Measurements from ENCODE around the gene SFMBT1.

The SFMBT1 gene

DNA sequence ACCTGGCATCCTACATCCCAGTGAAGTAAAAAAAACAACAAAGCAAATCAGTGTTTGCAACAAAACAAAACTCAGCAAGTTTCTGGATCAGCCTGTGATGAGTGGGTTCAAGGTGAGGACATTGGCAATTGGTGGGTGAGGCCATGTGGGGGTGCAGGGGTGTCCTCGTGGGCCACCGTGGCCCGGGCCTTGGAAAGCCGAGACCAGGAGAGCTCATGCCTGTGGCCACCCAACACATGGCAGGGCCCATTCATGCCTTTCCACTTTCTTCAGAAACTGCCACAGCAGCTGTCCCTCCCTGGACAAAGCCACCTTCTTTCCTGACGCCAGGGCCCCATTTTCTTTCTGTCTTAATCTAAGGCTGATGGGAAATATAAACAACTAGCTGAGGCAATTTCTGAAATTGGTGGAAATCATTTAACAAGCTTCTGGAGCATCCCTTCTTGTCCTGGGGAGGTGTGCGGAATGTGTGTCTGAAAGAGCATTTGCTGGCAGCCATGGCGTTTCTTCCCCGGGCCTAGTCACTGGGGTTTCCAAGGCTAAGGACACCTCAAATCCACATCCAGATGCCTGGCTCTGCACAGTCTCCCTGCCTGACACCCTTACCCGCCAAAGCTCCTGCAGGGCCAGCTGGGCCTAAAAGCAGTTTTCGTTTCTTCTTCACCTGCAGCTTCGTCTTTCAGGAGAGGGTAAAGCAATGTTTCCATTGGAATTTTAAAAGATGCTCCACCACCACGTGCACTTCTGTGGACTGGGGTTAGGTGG, 34.1 kb upstream of the SFMBT1 start:
- Histone ChIP-seq H3K27me3 (ENCODE audit: control insufficient read depth, insufficient read depth, low read length) (no peaks in the 10 kb centered on the region), H3K4me3 (ENCODE audit: low read length) (no peak overlapping the region), H3K9ac (ENCODE audit: low read length) (no peak overlapping the region), H3K36me3 (ENCODE audit: control insufficient read depth, insufficient read depth, low read length) (no peaks in the 10 kb centered on the region), H3K4me1 (ENCODE audit: control insufficient read depth, insufficient read depth, low read length) (peaks cover 10% of the 10 kb centered on the region), H3K9me3 (ENCODE audit: control insufficient read depth, low read length) (no peaks in the 10 kb centered on the region)

DNA sequence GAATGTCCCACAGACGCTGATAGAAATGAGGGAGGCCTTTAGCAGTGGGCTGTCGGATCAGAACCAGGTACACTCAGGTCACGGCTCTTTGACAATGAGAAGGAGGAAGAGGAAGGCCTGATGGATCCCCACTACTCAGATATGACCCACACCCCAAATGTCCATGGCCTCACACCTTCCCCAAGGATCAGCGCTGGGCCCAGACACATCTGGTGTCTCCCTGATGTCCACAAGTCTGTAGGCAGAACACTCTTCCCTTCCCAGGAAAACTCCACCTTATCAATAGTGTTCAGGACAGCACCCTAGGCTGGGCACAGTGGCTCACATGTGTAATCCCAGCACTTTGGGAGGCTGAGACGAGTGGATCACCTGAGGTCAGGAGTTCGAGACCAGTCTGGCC, 33.3 kb upstream of the SFMBT1 start:
- Histone ChIP-seq H3K9ac (ENCODE audit: low read length) (no peak overlapping the region), H3K4me3 (ENCODE audit: low read length) (no peak overlapping the region)

DNA sequence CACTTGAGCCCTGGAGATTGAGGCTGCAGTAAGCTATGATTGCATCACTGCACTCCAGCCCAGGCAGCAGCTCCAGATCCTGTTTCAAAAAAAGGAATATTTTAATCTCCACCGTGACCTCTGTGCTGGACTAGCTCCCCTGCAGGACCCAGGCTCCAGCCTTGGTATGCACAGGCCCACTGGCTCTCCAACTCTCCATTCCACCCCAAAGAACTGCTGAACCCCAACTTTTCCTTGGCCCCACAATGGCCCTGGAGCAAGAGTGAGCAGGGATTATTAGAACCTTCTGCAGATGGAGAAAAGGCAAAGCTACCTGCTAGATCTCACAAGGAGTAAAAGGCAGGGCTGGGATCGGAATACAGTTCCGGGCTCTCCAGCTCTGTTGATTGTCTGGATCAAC, 32.8 kb upstream of the SFMBT1 start:
- no peaks in the 10 kb centered on the region for H3K9me3 ChIP-seq (ENCODE audit: control insufficient read depth, low read length)

More for the DNA sequence above, 33.3 kb upstream of the SFMBT1 start:
- H3K4me1 ChIP-seq (ENCODE audit: control insufficient read depth, insufficient read depth, low read length) = peaks cover 2% of the 10 kb centered on the region
- no peaks in the 10 kb centered on the region for H3K9me3 ChIP-seq (ENCODE audit: control insufficient read depth, low read length)
- no peaks in the 10 kb centered on the region for H3K36me3 ChIP-seq (ENCODE audit: control insufficient read depth, insufficient read depth, low read length)
- H3K27me3 ChIP-seq (ENCODE audit: control insufficient read depth, insufficient read depth, low read length) = no peaks in the 10 kb centered on the region

DNA sequence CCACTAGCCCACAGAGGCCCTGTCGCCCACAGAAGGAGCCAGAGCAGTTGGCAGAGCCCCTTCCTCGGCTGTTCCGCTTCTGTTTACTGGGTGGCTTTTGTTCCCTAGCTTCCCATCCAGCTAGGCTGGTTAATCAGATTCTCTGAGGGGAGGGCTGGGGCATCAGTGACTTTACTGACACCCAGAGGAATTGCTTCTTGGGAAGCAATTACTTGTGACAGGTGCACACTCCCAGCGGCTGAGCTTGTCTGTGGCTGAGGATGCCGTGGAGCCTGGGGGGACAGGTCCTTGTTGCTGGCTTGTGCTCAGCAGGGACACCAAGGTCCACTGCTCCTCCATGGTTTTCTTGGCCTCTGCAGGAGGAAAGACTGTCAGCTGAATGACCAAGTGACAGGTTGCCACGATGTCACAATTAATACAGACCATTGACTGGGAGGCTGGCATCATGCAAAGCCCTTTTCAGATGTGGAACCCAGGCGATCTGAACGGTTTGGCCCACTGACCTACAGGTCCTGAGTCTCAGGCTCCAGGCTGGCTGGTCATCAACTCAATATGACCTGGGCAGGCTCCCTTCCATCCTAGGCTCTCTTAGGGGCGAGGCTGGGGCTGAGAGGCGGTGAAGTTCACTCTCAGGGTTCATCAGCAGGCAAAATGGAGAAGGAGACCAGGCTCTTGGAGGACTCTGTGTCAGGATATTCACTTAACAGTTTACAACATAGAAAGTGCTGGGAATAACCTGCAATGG, 31.8 kb upstream of the SFMBT1 start:
- no peaks in the 10 kb centered on the region for H3K27me3 ChIP-seq (ENCODE audit: control insufficient read depth, insufficient read depth, low read length)
- H3K4me3 ChIP-seq (ENCODE audit: low read length) = no peak overlapping the region
- no peaks in the 10 kb centered on the region for H3K36me3 ChIP-seq (ENCODE audit: control insufficient read depth, insufficient read depth, low read length)
- H3K4me1 ChIP-seq (ENCODE audit: control insufficient read depth, insufficient read depth, low read length) = peaks cover 4% of the 10 kb centered on the region
- H3K9ac ChIP-seq (ENCODE audit: low read length) = no peak overlapping the region
- H3K9me3 ChIP-seq (ENCODE audit: control insufficient read depth, low read length) = no peaks in the 10 kb centered on the region

More for the DNA sequence above, 32.8 kb upstream of the SFMBT1 start:
- Histone ChIP-seq H3K4me1 (ENCODE audit: control insufficient read depth, insufficient read depth, low read length) (peaks cover under 1% of the 10 kb centered on the region), H3K36me3 (ENCODE audit: control insufficient read depth, insufficient read depth, low read length) (no peaks in the 10 kb centered on the region), H3K4me3 (ENCODE audit: low read length) (no peak overlapping the region), H3K27me3 (ENCODE audit: control insufficient read depth, insufficient read depth, low read length) (no peaks in the 10 kb centered on the region), H3K9ac (ENCODE audit: low read length) (no peak overlapping the region)

DNA sequence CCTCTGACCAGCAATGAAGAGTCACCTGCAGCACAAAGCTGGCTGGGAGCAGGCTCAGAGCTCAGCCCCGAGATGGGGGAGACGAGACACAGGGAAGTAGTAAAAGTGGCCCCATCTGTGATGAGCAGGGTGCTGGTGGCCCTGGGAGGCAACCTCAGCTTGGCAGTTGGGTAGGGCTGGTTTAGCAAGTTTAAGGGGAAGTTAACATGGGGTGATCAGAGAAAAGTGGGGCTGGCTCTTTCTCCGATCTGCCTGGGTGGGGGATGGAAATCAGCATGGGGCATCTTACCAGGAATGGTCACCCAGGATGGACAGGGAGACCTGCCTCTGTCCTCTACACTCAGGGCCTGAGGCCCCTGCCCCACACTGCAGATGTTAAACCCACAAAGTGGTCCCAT, 29.9 kb upstream of the SFMBT1 start:
- Histone ChIP-seq H3K27me3 (ENCODE audit: control insufficient read depth, insufficient read depth, low read length) (no peaks in the 10 kb centered on the region), H3K9me3 (ENCODE audit: control insufficient read depth, low read length) (no peaks in the 10 kb centered on the region), H3K4me3 (ENCODE audit: low read length) (no peak overlapping the region), H3K4me1 (ENCODE audit: control insufficient read depth, insufficient read depth, low read length) (peaks cover 14% of the 10 kb centered on the region), H3K9ac (ENCODE audit: low read length) (no peak overlapping the region), H3K36me3 (ENCODE audit: control insufficient read depth, insufficient read depth, low read length) (no peaks in the 10 kb centered on the region)

DNA sequence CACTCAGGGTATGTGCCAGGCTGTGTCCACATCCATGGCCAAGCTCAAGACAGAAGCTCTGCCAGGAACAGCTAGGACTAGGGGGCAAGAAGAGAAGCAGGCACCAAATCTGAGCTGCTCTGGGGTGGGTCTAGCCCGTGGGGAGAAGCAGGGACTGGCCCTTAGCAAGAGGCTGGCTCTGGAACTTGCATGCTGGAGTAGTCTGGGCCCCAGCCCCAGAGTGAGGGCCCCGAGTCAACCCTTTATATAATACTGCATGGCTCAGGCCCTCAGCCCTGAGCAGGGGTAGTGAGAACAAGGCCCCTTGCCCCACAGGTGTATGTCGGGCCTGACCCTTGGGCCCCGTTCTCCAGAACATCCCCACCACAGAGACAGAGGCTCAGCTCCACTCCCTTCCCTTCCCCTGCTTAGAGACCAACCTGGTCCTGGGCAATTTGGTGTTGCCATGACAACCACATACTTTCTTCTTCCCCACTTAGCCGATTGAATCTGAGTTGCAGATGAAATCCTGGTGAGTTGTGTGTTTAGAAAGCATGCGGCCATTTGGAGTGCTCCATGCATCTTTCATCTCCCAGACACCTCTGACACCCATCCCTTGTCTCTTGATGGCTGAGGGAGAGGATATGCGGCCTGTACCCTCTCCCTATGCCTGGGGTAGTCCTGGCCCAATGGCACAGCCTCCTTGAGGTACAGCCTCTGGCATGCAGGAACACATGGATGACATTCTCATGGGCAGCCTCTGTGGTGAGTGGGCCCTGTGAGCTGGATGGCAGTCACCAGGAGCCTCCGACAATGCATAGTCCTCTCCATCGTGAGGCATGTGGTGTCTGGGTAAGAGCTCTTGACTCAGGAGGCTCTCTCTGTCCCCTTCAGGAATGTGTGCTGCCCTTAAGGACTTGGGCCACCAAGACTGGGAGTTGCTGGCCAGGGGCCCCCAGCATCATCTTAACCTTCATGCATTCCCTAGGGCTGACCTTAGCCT, 29.2 kb upstream of the SFMBT1 start:
- Histone ChIP-seq H3K27me3 (ENCODE audit: control insufficient read depth, insufficient read depth, low read length) (no peaks in the 10 kb centered on the region), H3K4me1 (ENCODE audit: control insufficient read depth, insufficient read depth, low read length) (peaks cover 14% of the 10 kb centered on the region), H3K9ac (ENCODE audit: low read length) (no peak overlapping the region), H3K9me3 (ENCODE audit: control insufficient read depth, low read length) (no peaks in the 10 kb centered on the region), H3K36me3 (ENCODE audit: control insufficient read depth, insufficient read depth, low read length) (no peaks in the 10 kb centered on the region), H3K4me3 (ENCODE audit: low read length) (no peak overlapping the region)

DNA sequence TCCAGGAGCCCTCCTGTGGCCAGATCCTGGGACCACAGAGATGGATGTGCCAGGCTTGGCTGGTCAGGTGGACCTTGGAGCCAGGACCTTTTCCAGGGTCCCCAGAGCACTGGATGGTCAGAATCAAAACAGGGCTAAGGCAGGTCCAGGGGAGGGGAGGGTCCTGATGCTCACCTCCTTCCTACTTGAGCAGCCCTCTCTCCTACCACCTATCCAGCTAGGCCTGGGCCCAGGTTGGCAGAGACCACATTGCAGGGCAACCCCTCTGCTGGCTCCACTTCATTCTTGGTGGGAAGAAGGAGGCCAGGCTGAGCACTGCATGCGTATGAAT, 28.5 kb upstream of the SFMBT1 start:
- no peaks in the 10 kb centered on the region for H3K27me3 ChIP-seq (ENCODE audit: control insufficient read depth, insufficient read depth, low read length)

DNA sequence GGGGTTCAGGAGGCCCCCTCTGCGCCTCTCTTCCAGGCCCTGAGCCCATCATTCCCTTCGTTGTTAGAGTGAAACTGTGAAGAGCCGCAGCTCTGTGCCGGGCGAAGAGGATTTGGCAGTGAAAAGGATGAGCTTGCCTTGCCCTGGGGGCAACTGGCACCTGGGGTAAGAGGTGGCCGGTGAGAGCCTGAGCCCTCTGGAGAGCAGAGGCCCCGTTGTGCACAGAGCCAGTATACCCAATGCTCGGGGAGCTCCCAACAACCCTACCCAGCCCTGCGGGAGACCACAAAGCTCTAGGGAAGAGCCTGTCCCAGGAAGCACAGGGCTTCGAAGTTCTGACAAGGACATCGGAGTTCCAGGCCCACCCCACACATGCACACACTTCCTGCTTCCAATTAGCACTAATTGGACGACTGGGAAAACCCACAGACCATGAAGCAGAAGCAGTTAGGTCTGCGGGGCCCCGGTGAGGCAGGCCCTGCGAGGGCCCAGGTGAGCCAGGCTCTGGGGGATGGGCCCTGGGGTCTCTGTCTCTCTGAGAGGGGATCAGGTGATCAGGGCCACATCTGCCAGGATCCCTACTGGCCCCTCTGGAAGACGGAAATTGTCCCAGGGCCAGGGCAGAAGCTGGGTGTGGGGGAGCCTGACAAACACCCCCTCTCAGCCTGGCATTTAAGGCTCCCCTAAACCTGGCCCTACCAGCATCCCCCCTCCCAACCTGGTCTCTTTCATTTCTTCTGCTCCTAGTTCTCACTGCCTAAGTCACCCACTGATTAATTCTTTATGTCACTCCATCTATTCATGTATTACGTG, 27.9 kb upstream of the SFMBT1 start:
- Histone ChIP-seq H3K4me1 (ENCODE audit: control insufficient read depth, insufficient read depth, low read length) (peaks cover 14% of the 10 kb centered on the region), H3K9me3 (ENCODE audit: control insufficient read depth, low read length) (no peaks in the 10 kb centered on the region), H3K27me3 (ENCODE audit: control insufficient read depth, insufficient read depth, low read length) (no peaks in the 10 kb centered on the region), H3K36me3 (ENCODE audit: control insufficient read depth, insufficient read depth, low read length) (no peaks in the 10 kb centered on the region), H3K9ac (ENCODE audit: low read length) (peak overlapping the region; percentile 78), H3K4me3 (ENCODE audit: low read length) (peak overlapping the region; percentile 65)

More for the DNA sequence above, 28.5 kb upstream of the SFMBT1 start:
- Histone ChIP-seq H3K4me1 (ENCODE audit: control insufficient read depth, insufficient read depth, low read length) (peaks cover 14% of the 10 kb centered on the region), H3K9ac (ENCODE audit: low read length) (no peak overlapping the region), H3K9me3 (ENCODE audit: control insufficient read depth, low read length) (no peaks in the 10 kb centered on the region), H3K36me3 (ENCODE audit: control insufficient read depth, insufficient read depth, low read length) (no peaks in the 10 kb centered on the region), H3K4me3 (ENCODE audit: low read length) (no peak overlapping the region)

DNA sequence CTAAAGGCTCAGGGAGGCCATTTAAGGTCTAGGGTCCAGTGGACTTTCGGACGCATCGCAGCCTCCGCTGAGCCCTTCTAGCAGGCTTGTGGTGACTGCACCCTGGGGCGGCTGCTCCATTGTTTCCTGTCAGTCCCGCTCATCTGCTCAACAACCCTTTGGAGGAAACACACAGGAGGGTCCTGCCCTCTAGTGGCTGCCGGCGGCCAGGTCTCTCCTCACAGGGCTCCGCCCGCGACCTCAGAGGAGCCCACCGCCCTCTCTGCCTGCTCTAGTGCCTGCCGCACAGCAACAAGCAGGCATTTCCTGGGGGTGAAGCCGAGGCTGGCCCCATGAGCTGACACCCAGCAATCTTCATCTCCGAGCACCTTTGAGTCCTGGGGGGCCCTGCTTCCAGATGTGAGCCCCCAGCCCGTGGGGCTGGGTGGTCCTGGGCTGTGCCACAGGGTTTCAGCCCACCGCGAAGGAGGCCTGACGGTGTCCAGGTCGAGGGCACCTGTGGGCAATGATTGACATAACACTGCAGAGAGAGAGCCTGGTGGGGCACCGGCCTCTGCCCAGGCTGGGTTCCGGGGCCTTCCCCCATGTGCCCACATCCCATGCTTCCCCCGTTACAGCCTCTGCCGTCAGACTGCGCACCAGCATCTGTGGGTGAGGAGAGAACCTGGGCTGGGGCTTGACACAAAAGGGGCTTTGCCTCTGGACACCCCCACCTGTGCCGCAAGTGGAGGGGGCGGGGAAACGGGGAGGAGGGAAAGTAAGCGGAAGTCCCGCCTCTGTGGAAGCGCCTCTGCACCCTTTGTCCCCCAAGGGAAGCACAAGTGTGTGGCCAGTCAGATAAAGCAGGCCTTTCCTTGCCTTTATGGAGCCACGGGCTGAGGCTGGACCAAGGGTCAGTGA, 27.0 kb upstream of the SFMBT1 start:
- Histone ChIP-seq H3K36me3 (ENCODE audit: control insufficient read depth, insufficient read depth, low read length) (no peaks in the 10 kb centered on the region), H3K9ac (ENCODE audit: low read length) (peak overlapping the region; percentile 78), H3K27me3 (ENCODE audit: control insufficient read depth, insufficient read depth, low read length) (no peaks in the 10 kb centered on the region), H3K9me3 (ENCODE audit: control insufficient read depth, low read length) (no peaks in the 10 kb centered on the region), H3K4me1 (ENCODE audit: control insufficient read depth, insufficient read depth, low read length) (peaks cover 14% of the 10 kb centered on the region), H3K4me3 (ENCODE audit: low read length) (peak overlapping the region; percentile 65)

DNA sequence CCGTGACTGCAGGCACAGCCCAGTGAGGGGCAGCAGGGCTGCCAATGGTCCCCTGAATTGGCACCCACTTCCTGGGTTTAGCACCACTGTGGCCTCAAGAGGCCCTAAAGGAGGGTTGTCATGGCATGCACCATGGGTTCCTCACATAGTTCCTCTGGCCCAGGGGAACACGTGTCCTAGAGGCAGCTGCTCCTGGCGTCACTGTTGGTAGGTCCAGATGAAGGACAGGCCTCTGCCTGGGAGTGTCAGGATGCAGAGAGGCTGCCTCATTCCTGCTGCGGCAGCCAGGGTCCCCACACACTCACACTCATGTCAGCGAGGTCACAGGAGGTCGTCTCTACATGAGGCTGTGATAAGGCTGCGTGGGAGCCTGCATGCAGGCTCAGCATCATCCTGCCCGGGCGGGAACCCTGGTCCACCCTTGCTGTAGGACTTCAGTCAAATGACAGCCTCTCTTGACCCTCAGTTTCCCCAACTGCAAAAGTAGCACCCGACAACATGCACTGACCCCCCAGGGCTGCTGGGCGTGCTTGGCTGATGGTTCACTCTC, 26.1 kb upstream of the SFMBT1 start:
- no peaks in the 10 kb centered on the region for H3K36me3 ChIP-seq (ENCODE audit: control insufficient read depth, insufficient read depth, low read length)
- H3K9ac ChIP-seq (ENCODE audit: low read length) = peak overlapping the region; percentile 78
- H3K4me1 ChIP-seq (ENCODE audit: control insufficient read depth, insufficient read depth, low read length) = peaks cover 14% of the 10 kb centered on the region
- no peaks in the 10 kb centered on the region for H3K27me3 ChIP-seq (ENCODE audit: control insufficient read depth, insufficient read depth, low read length)
- H3K9me3 ChIP-seq (ENCODE audit: control insufficient read depth, low read length) = no peaks in the 10 kb centered on the region
- peak overlapping the region; percentile 65 for H3K4me3 ChIP-seq (ENCODE audit: low read length)

Data from mucosa of stomach (tissue), 1 donor.